Psoas muscle (tissue), 8 donors: Measurements from ENCODE around the gene MANSC4. TPM values are rescaled to one million over a fixed set of nuclear protein-coding genes. Genes with fewer than 3 reads are reported as not detected.

ENCODE experiments used
- ATAC-seq, 4 donors: fragments of 200-7000 bp; cut with Tn5 transposase; one replicate each; pipeline ENCODE4 v1.9.1; 2020; ENCODE audit warnings: moderate library complexity in 3 of 4, mild to moderate bottlenecking in 2 of 4
- DNase-seq, 2 donors: peaks; one replicate each; pipeline ENCODE4 v3.0.0-alpha.2; 2020
- H3K27ac ChIP-seq: fragments of 200-600 bp; one replicate; pipeline ENCODE4 v1.8.0; 2022
- H3K27me3 ChIP-seq, 3 donors: fragments of 200-600 bp in 1 of 3; one replicate each; pipeline versions ENCODE4 v1.6.1 to v1.8.0; 2013 to 2022; ENCODE audit warnings: low read length in 2 of 3, mild to moderate bottlenecking in 2 of 3, moderate library complexity in 1 of 3; ENCODE audit not compliant: insufficient read depth in 3 of 3
- H3K36me3 ChIP-seq, 2 donors: fragments of 200-600 bp in 1 of 2; one replicate each; pipeline versions ENCODE4 v1.6.1 to v1.8.0; 2013 to 2022; ENCODE audit warnings: low read depth in 1 of 2, mild to moderate bottlenecking in 1 of 2, moderate library complexity in 1 of 2; ENCODE audit not compliant: insufficient read depth in 1 of 2
- H3K4me1 ChIP-seq: fragments of 200-600 bp; one replicate; pipeline ENCODE4 v1.8.0; 2022
- H3K4me3 ChIP-seq: fragments of 200-600 bp; one replicate; pipeline ENCODE4 v1.8.0; 2022; ENCODE audit warnings: mild to moderate bottlenecking
- H3K9me3 ChIP-seq: fragments of 200-600 bp; one replicate; pipeline ENCODE4 v1.8.0; 2022
- WGBS, 3 donors: extraction: QIAGEN DNeasy Blood & Tissue Kit; methylation state at CpG; one replicate each; pipeline versions ENCODE4 v1.1.6 to v1.1.7; 2013; 5-methylcytosine and 5-hydroxymethylcytosine counted together
- intact Hi-C, 2 donors: fragments of 100-400 bp; cut with DNase I; formaldehyde crosslinking; loops; one replicate each; pipeline versions ENCODE4 v1.11.0 to v1.14.2; 2022
- polyA plus RNA-seq, 3 donors: library from polyadenylated mRNA; stranded (reverse); fragments of 200-250 nt; gene quantifications; one replicate each; pipeline ENCODE4 v1.2.3, GENCODE V29; 2013
- total RNA-seq, 4 donors: library from RNA; stranded (reverse); fragmentation: NEBNext Ultra II Directional in 2 of 4; extraction: Animal tissue kit (Norgen Biotek cat#: 25700) in 2 of 4; gene quantifications; one replicate each; pipeline versions ENCODE4 v1.2.1 to v1.2.4, GENCODE V29; 2021 to 2023
- TF ChIP-seq, protein P1 (sequence below): fragments of 200-600 bp; IDR thresholded peaks from one replicate; pipeline ENCODE4 v1.8.0; 2022; ENCODE audit warnings: antibody characterized with exemption
- donor health status: healthy with polysubstance abuse.
- donor health status: DM: no; HTN: no; CAD: no; lungs with moderate emphysema.
- donor health status: Bipolar disorder and iron deficiency.
- donor health status: healthy.
- donor health status: DM: yes; HTN: yes; CAD: no.
- donor health status: DM: no; HTN: no; CAD: no.
- donor health status: DM: no; HTN: no; CAD: no.
- donor health status: DM: yes; HTN: yes; CAD: no.

Gene MANSC4
- total and polyA plus RNA-seq, 7 donors, result 0.08 TPM; not detected in 6

DNA sequence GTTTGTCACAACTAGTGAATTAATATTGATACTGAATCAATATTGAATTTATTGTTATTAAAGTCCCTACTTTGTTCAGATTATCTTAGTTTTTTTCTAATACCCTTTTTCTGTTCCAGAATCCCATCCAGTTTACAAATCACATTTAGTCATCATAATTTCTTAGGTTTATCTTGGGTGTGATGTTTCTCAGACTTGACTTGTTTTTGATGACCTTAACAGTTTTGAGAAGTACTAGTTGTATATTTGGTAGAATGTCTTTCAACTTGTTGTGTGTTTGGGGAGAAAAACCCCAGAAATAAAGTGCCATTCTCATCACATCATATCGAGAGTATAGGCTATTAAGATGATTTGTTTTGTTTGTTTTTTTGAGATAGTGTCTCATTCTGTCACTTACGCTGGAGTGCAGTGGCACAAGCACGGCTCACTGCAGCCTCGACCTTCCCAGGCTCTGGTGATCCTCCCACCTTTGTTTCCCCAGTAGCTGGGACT, 49.9 kb downstream of the MANSC4 start:
- DNase-seq (no peak), ATAC-seq (no peak)
- Histone ChIP-seq H3K27ac (no peak overlapping the region), H3K36me3 (peaks cover 2 to 63% of the 10 kb centered on the region in 2 donors), H3K27me3 (no peaks in the 10 kb centered on the region), H3K4me3 (no peak overlapping the region), H3K4me1 (no peaks in the 10 kb centered on the region), H3K9me3 (no peaks in the 10 kb centered on the region)
- intact Hi-C loops, result no loop called here
- WGBS, 3 donors, result 95 to 97% (median 96%) methylated on average over 4 of the region's 4 CpGs
- TF ChIP-seq, protein P1, sequence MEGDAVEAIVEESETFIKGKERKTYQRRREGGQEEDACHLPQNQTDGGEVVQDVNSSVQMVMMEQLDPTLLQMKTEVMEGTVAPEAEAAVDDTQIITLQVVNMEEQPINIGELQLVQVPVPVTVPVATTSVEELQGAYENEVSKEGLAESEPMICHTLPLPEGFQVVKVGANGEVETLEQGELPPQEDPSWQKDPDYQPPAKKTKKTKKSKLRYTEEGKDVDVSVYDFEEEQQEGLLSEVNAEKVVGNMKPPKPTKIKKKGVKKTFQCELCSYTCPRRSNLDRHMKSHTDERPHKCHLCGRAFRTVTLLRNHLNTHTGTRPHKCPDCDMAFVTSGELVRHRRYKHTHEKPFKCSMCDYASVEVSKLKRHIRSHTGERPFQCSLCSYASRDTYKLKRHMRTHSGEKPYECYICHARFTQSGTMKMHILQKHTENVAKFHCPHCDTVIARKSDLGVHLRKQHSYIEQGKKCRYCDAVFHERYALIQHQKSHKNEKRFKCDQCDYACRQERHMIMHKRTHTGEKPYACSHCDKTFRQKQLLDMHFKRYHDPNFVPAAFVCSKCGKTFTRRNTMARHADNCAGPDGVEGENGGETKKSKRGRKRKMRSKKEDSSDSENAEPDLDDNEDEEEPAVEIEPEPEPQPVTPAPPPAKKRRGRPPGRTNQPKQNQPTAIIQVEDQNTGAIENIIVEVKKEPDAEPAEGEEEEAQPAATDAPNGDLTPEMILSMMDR, result no peak

DNA sequence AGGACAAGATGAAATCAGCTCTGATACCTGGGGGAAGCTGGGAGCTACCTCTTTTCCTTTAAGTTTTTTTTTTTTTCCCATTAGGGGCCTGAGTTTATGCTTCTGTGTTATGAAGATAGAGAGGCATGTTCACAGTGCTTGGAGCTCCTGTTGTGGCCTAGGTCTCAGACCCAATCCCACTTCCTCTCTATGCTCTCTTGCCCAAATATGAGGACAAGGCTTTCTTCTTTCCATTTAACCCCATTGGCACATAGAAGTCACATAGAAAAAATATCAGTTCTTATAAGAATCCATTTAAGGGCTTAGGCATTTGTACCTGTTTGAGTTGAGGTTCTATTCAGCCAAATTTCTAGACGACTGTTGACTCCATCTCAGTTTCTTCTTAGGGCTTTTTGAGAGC, 56.8 kb downstream of the MANSC4 start:
- TF ChIP-seq, protein P1, result no peak
- Histone ChIP-seq H3K4me3 (no peak overlapping the region), H3K27me3 (no peaks in the 10 kb centered on the region), H3K9me3 (no peaks in the 10 kb centered on the region), H3K36me3 (peaks cover 12 to 97% of the 10 kb centered on the region in 2 donors), H3K4me1 (no peaks in the 10 kb centered on the region), H3K27ac (no peak overlapping the region)
- DNase-seq (no peak), ATAC-seq (no peak)
- 64 to 88% (median 78%) methylated on average over 1 of the region's 1 CpG for WGBS, 3 donors
- intact Hi-C loops, result no loop called here

Other genes with a start within 250 kb of the MANSC4 start
- gene REP15, start 83.8 kb downstream of the MANSC4 start, total RNA-seq, result 1 to 10 TPM in 1 of 4 donors, under 1 TPM in 3; 0.39 to 2.7 (median 0.72) TPM
- 1 to 10 TPM in 1 of 3 donors, under 1 TPM in 2; 0.39 to 1.1 (median 0.73) TPM for gene REP15, start 83.8 kb downstream of the MANSC4 start, polyA plus RNA-seq
- gene MRPS35, start 69.4 kb downstream of the MANSC4 start, total RNA-seq, result 10 to 100 TPM; 48.8 to 79.9 (median 58.3) TPM
- 100 to 1,000 TPM in 2 of 3 donors, 10 to 100 TPM in 1; 60.1 to 129 (median 105) TPM for gene MRPS35, start 69.4 kb downstream of the MANSC4 start, polyA plus RNA-seq
- 1 to 10 TPM; 2.2 to 4.6 (median 3.3) TPM for gene KLHL42, start within 50 bp of the MANSC4 start, total RNA-seq
- 1 to 10 TPM in 2 of 3 donors, under 1 TPM in 1; 0.94 to 3.3 (median 2.5) TPM for gene KLHL42, start within 50 bp of the MANSC4 start, polyA plus RNA-seq
- under 1 TPM in 1 of 4 donors, not detected in 3; 0.54 TPM for gene PTHLH, start 192.5 kb upstream of the MANSC4 start, total RNA-seq
- gene PTHLH, start 192.5 kb upstream of the MANSC4 start, polyA plus RNA-seq, result under 1 TPM; 0.08 to 0.30 (median 0.20) TPM